ENCODE data around the gene MYH14. TPM values are rescaled to one million over a fixed set of nuclear protein-coding genes. Genes with fewer than 3 reads are reported as not detected.

Gene MYH14
- total and polyA plus RNA-seq, 2 of the 13 experiments (the other 11 are each of a cell fraction or from before 2014, with no cell fraction given), result 5.5 to 5.8 TPM

DNA sequence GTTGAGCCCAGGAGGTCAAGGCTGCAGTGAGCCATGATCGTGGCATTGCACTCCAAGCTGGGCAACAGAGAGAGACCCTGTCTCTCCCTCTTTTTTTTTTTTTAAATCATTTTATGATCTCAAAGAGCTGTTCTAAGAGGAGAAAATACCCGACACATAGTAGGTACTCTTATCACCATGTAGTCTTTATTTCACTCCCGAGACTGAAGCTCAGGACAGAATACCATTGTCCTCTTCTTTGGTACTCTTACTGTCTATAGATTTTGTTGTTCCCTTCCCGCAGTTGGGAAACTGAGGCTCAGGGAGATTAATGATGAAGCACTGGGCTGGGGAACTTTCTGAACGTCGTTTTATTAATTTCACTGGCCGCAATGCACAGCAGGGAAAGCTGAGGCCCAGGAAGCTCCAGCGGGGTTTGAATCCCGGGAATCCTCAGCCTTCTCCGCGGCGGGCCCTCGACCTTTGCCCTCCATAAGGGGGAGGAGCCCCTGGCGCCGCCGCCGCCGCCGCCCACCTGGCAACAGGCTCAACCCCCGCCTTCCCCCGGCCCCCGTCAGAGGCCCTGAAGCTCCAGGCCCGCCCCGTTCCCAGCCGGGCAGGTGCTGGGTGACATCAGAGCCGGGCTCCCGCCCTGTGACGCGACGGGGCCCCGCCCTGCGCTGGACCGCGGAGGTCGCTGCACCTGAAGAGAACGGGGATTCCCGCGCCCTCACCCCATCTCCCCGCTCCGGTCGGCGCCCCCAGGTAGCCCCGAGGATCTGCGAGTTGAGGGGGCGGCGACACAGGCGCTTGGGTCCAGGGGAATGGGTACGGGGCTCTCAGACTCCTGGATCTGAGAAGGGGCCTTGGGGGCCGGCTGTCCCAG lies 1.6 kb downstream of the MYH14 start (continued):
- TF ChIP-seq SIX1 (CRISPR knock-in tag; IDR thresholded peaks at IDR 0.05; ENCODE audit: borderline replicate concordance) (no peak), ZNF121 (CRISPR knock-in tag; IDR thresholded peaks at IDR 0.05) (0 out of 2 replicates have a peak, but pooled peaks have one; percentile 32), HOXA3 (CRISPR knock-in tag; IDR thresholded peaks at IDR 0.05) (peak; percentile 82), SALL1 (CRISPR knock-in tag; IDR thresholded peaks at IDR 0.05) (no peak), HNF4A (CRISPR knock-in tag; IDR thresholded peaks at IDR 0.05) (peak; percentile 36; the same call in 1 of the 2 replicates), ZNF3 (CRISPR knock-in tag; IDR thresholded peaks at IDR 0.05) (0 out of 2 replicates have a peak, but pooled peaks have one; percentile 22), SKI (IDR thresholded peaks at IDR 0.05; ENCODE audit: partially characterized antibody) (peak; percentile 14), HNF1B (CRISPR knock-in tag; IDR thresholded peaks at IDR 0.05) (0 out of 2 replicates have a peak, but pooled peaks have one; percentile 39), ZNF138 (CRISPR knock-in tag; IDR thresholded peaks at IDR 0.05; ENCODE audit: low read depth) (no peak), PTBP1 (IDR thresholded peaks at IDR 0.05; ENCODE audit: low read depth, low read length, poor library complexity, severe bottlenecking) (peak; percentile 57), GABPB1 (CRISPR knock-in tag; IDR thresholded peaks at IDR 0.05) (peak; percentile 63; the same call in 1 of the 2 replicates), GATA4 (IDR thresholded peaks at IDR 0.05; ENCODE audit: borderline replicate concordance, low read depth) (no peak), ZGPAT (CRISPR knock-in tag; IDR thresholded peaks at IDR 0.05) (peak; percentile 33; the same call in 1 of the 2 replicates), AGO2 (optimal IDR thresholded peaks at IDR 0.05; ENCODE audit: low read depth, low read length) (peak; percentile 75), FLYWCH1 (CRISPR knock-in tag; IDR thresholded peaks at IDR 0.05) (no peak), RXRB (CRISPR knock-in tag; IDR thresholded peaks at IDR 0.05; ENCODE audit: borderline replicate concordance) (peak; percentile 60; the same call in 1 of the 2 replicates)
- TF ChIP-seq, protein P1, sequence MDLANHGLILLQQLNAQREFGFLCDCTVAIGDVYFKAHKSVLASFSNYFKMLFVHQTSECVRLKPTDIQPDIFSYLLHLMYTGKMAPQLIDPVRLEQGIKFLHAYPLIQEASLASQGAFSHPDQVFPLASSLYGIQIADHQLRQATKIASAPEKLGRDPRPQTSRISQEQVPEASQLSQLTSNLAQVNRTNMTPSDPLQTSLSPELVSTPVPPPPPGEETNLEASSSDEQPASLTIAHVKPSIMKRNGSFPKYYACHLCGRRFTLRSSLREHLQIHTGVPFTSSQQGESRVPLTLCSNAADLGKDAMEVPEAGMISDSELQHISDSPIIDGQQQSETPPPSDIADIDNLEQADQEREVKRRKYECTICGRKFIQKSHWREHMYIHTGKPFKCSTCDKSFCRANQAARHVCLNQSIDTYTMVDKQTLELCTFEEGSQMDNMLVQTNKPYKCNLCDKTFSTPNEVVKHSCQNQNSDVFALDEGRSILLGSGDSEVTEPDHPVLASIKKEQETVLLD (CRISPR knock-in tag; IDR thresholded peaks at IDR 0.05; ENCODE audit: low read depth), result 0 out of 2 replicates have a peak, but pooled peaks have one; percentile 29
- TF ChIP-seq, protein P2, sequence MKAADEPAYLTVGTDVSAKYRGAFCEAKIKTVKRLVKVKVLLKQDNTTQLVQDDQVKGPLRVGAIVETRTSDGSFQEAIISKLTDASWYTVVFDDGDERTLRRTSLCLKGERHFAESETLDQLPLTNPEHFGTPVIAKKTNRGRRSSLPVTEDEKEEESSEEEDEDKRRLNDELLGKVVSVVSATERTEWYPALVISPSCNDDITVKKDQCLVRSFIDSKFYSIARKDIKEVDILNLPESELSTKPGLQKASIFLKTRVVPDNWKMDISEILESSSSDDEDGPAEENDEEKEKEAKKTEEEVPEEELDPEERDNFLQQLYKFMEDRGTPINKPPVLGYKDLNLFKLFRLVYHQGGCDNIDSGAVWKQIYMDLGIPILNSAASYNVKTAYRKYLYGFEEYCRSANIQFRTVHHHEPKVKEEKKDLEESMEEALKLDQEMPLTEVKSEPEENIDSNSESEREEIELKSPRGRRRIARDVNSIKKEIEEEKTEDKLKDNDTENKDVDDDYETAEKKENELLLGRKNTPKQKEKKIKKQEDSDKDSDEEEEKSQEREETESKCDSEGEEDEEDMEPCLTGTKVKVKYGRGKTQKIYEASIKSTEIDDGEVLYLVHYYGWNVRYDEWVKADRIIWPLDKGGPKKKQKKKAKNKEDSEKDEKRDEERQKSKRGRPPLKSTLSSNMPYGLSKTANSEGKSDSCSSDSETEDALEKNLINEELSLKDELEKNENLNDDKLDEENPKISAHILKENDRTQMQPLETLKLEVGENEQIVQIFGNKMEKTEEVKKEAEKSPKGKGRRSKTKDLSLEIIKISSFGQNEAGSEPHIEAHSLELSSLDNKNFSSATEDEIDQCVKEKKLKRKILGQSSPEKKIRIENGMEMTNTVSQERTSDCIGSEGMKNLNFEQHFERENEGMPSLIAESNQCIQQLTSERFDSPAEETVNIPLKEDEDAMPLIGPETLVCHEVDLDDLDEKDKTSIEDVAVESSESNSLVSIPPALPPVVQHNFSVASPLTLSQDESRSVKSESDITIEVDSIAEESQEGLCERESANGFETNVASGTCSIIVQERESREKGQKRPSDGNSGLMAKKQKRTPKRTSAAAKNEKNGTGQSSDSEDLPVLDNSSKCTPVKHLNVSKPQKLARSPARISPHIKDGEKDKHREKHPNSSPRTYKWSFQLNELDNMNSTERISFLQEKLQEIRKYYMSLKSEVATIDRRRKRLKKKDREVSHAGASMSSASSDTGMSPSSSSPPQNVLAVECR (CRISPR knock-in tag; IDR thresholded peaks at IDR 0.05; ENCODE audit: borderline replicate concordance), result peak; percentile 27; the same call in 1 of the 2 replicates
